Spleen (tissue), 11 donors: ENCODE measurements around the gene RGS19. TPM values are rescaled to one million over a fixed set of nuclear protein-coding genes. Genes with fewer than 3 reads are reported as not detected.

Source experiments
- DNase-seq: peaks from one replicate; pipeline ENCODE4 v3.0.0-alpha.2; 2020
- H3K27ac ChIP-seq, 8 donors: fragments of 200-600 bp; sonication (generic) in 7 of 8; 1 replicate in 4 of 8; 2 replicates in 4 of 8; pipeline versions ENCODE4 v1.5.0 to v1.8.0; 2016 to 2021; ENCODE audit warnings: inconsistent platforms in 4 of 8, mild to moderate bottlenecking in 4 of 8, moderate library complexity in 1 of 8
- H3K27me3 ChIP-seq, 7 donors: fragments of 200-600 bp; sonication (generic) in 6 of 7; replicated peaks in 1 of 7; 1 replicate in 4 of 7; 2 replicates in 3 of 7; pipeline versions ENCODE4 v1.5.0 to v1.8.0; 2016 to 2021; ENCODE audit warnings: inconsistent platforms in 3 of 7, mild to moderate bottlenecking in 1 of 7
- H3K36me3 ChIP-seq, 6 donors: fragments of 200-600 bp; sonication (generic) in 5 of 6; 1 replicate in 4 of 6; 2 replicates in 2 of 6; pipeline versions ENCODE4 v1.5.0 to v1.8.0; 2016 to 2021; ENCODE audit warnings: inconsistent platforms in 2 of 6
- H3K4me1 ChIP-seq, 6 donors: fragments of 200-600 bp; sonication (generic) in 5 of 6; 1 replicate in 3 of 6; 2 replicates in 3 of 6; pipeline versions ENCODE4 v1.5.0 to v1.8.0; 2016 to 2021; ENCODE audit warnings: inconsistent platforms in 3 of 6
- H3K4me3 ChIP-seq, 8 donors: fragments of 200-600 bp; sonication (generic) in 7 of 8; 1 replicate in 4 of 8; 2 replicates in 4 of 8; pipeline versions ENCODE4 v1.5.0 to v1.8.0; 2016 to 2021; ENCODE audit warnings: inconsistent platforms in 4 of 8, mild to moderate bottlenecking in 4 of 8, moderate library complexity in 2 of 8
- H3K9me3 ChIP-seq, 8 donors: fragments of 200-600 bp; sonication (generic) in 7 of 8; 1 replicate in 4 of 8; 2 replicates in 4 of 8; pipeline versions ENCODE4 v1.5.0 to v1.8.0; 2016 to 2021; ENCODE audit warnings: inconsistent platforms in 4 of 8
- POLR2A ChIP-seq, 3 donors: fragments of 450-650 bp; IDR thresholded peaks; one replicate each; pipeline ENCODE4 v1.5.1; 2017; ENCODE audit warnings: antibody characterized with exemption in 3 of 3, mild to moderate bottlenecking in 1 of 3
- POLR2AphosphoS5 ChIP-seq, 3 donors: sonication (generic); formaldehyde crosslinking; IDR thresholded peaks; one replicate each; pipeline ENCODE4 v1.5.1; 2017; ENCODE audit warnings: antibody characterized with exemption in 3 of 3
- WGBS, 5 donors: extraction: QIAGEN DNeasy Blood & Tissue Kit in 3 of 5; methylation state at CpG; one replicate each; pipeline versions ENCODE4 v1.1.5 to v1.1.7; 2013 to 2018; 5-methylcytosine and 5-hydroxymethylcytosine counted together
- intact Hi-C: fragments of 100-400 bp; cut with DNase I; formaldehyde crosslinking; loops from one replicate; pipeline ENCODE4 v1.15.0; 2023; ENCODE audit warnings: low total_unique reads
- polyA plus RNA-seq, 3 donors: library from polyadenylated mRNA; stranded (reverse); fragments of 200-250 nt; gene quantifications; one replicate each; pipeline ENCODE4 v1.2.1, GENCODE V29; 2013
- total RNA-seq, 7 donors: library from RNA; depleted of rRNA in 3 of 7; stranded (reverse); fragments of >200 nt in 3 of 7; fragmentation: NEBNext Ultra II Directional in 4 of 7; extraction: Animal tissue kit (Norgen Biotek cat#: 25700) in 4 of 7; gene quantifications; one replicate each; pipeline versions ENCODE4 v1.1.0 to v1.2.1, GENCODE V29; 2016 to 2021
- TF ChIP-seq, protein P1 (sequence below), 11 experiments: fragments of 200-600 bp in 7 of 11; fragments of 450-650 bp in 4 of 11; sonication (generic) in 4 of 11; IDR thresholded peaks in 8 of 11; conservative IDR thresholded peaks in 3 of 11; 1 replicate in 7 of 11; 2 replicates in 4 of 11; pipeline versions ENCODE4 v1.4.0 to v1.8.0; 2016 to 2021; ENCODE audit warnings: antibody characterized with exemption in 11 of 11, inconsistent platforms in 4 of 11, mild to moderate bottlenecking in 1 of 11
- donor health status: healthy with polysubstance abuse.
- donor health status: DM: no; HTN: no; CAD: no; lungs with moderate emphysema.
- donor health status: DM: no; HTN: no; CAD: no.
- donor health status: Bipolar disorder and iron deficiency.
- donor health status: healthy.
- donor health status: DM: no; HTN: no; CAD: no.
- donor health status: DM: yes; HTN: yes; CAD: no.

RGS19 gene
- total and polyA plus RNA-seq, 10 donors = 80.4 to 186 (median 102) TPM

DNA sequence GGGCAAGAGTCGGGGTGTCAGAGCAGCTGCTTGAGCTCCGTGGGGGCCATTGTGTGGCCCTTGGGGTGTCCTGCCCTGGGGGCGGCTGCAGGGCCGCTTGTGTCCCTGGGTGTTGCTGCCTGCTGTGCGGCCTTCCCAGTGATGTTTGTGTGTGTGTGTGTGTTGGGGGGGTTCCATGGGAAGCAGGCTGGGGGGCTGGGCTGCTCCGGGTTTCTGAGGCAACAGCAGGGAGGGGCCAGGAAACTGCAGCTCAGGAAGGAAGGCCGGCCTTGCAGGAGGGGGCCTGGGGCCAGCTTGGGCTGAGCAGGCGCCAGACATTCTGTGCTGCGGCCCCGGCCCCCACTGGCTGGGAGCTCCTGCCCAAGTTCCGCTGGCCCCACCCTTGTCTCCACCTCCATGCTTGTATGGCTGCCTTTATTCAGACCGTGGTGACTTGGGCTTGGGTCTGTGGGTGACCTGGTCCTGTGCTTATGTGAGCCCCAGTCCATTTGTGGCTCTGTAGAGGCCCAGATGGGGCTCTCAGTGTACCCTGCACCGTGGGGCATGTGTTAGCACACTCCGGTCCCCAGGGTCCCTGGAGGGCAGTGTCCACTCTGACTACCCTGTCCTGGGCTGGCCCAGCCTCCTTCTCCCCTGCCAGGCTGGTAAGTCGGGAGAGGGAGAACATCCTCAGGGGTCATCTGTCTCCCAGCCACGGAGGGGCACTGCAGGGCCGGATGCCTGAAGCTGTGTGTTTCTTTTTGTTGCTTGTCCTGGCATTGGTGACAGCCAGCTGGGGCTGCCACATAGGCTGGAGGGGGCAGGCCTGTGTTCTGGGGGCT, 25.3 kb downstream of the RGS19 start:
- H3K4me1 ChIP-seq = peaks cover 17 to 95% (median 85%) of the 10 kb centered on the region in 6 donors
- peak overlapping the region in 2 of 8 donors; percentile 0 to 38 for H3K4me3 ChIP-seq
- no peaks in the 10 kb centered on the region for H3K9me3 ChIP-seq
- peak in 1 of 3 donors; percentile 7 for TF ChIP-seq POLR2A (IDR thresholded peaks at IDR 0.05)
- TF ChIP-seq, protein P1, sequence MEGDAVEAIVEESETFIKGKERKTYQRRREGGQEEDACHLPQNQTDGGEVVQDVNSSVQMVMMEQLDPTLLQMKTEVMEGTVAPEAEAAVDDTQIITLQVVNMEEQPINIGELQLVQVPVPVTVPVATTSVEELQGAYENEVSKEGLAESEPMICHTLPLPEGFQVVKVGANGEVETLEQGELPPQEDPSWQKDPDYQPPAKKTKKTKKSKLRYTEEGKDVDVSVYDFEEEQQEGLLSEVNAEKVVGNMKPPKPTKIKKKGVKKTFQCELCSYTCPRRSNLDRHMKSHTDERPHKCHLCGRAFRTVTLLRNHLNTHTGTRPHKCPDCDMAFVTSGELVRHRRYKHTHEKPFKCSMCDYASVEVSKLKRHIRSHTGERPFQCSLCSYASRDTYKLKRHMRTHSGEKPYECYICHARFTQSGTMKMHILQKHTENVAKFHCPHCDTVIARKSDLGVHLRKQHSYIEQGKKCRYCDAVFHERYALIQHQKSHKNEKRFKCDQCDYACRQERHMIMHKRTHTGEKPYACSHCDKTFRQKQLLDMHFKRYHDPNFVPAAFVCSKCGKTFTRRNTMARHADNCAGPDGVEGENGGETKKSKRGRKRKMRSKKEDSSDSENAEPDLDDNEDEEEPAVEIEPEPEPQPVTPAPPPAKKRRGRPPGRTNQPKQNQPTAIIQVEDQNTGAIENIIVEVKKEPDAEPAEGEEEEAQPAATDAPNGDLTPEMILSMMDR (IDR thresholded peaks at IDR 0.05 in 8 of 11, conservative IDR thresholded peaks at IDR 0.05 in 3 of 11) = peak in 5 of 11 experiments; percentile 14 to 40 (median 32)
- peak; percentile 55 to 85 (median 77) for TF ChIP-seq POLR2AphosphoS5 (IDR thresholded peaks at IDR 0.05)
- 15 to 29% (median 18%) methylated on average over 11 to 17 of the region's 17 CpGs for WGBS, 5 donors
- H3K36me3 ChIP-seq = no peaks in the 10 kb centered on the region
- peak; percentile 90 for DNase-seq
- H3K27me3 ChIP-seq = peaks cover 0 to 83% (median 16%) of the 10 kb centered on the region in 7 donors
- peak overlapping the region; percentile 51 to 91 (median 85) for H3K27ac ChIP-seq
- intact Hi-C loops = no loop called here

GRCh38 chr20:64052987-64053840, 26.1 kb downstream of the RGS19 start:
- Histone ChIP-seq H3K9me3 (no peaks in the 10 kb centered on the region), H3K36me3 (peaks cover 0 to 5% (median 0%) of the 10 kb centered on the region in 6 donors), H3K27me3 (peaks cover 0 to 91% (median 24%) of the 10 kb centered on the region in 7 donors), H3K27ac (peak overlapping the region in 7 of 8 donors; percentile 27 to 91 (median 87)), H3K4me3 (peak overlapping the region in 1 of 8 donors; percentile 25), H3K4me1 (peaks cover 17 to 97% (median 85%) of the 10 kb centered on the region in 6 donors)
- intact Hi-C loops = no loop called here
- WGBS, 5 donors = 64 to 84% (median 78%) methylated on average over 27 to 33 of the region's 33 CpGs
- TF ChIP-seq POLR2AphosphoS5 (IDR thresholded peaks at IDR 0.05) (no peak), POLR2A (IDR thresholded peaks at IDR 0.05) (no peak)
- TF ChIP-seq, protein P1 (IDR thresholded peaks at IDR 0.05 in 8 of 11, conservative IDR thresholded peaks at IDR 0.05 in 3 of 11) = no peak
- DNase-seq = no peak

- peaks cover 0 to 13% (median 0%) of the 10 kb centered on the region in 6 donors for H3K36me3 ChIP-seq
- H3K9me3 ChIP-seq = no peaks in the 10 kb centered on the region
- DNase-seq = no peak
- intact Hi-C loops = no loop called here
- peak overlapping the region; percentile 56 to 91 (median 85) for H3K27ac ChIP-seq
- WGBS, 5 donors = 64 to 84% (median 78%) methylated on average over 4 to 10 of the region's 10 CpGs
- peaks cover 14 to 97% (median 80%) of the 10 kb centered on the region in 6 donors for H3K4me1 ChIP-seq
- TF ChIP-seq POLR2AphosphoS5 (IDR thresholded peaks at IDR 0.05) (no peak), POLR2A (IDR thresholded peaks at IDR 0.05) (no peak)
- TF ChIP-seq, protein P1 (IDR thresholded peaks at IDR 0.05 in 8 of 11, conservative IDR thresholded peaks at IDR 0.05 in 3 of 11) = no peak
- peaks cover 0 to 96% (median 30%) of the 10 kb centered on the region in 7 donors for H3K27me3 ChIP-seq
- no peak overlapping the region for H3K4me3 ChIP-seq
These were observed 27.0 kb downstream of the RGS19 start for GRCh38 chr20:64052326-64052722.
